NCI-H2196 treated with DMSO at 0.1 percent for 48 hours (cell line): ENCODE results near the gene MOV10L1.

Source experiments
- DNase-seq: peaks from one replicate; lab custom pipeline; 2025; ENCODE audit not compliant: unreplicated experiment; lab: John Stamatoyannopoulos, UW

Gene MOV10L1

DNA sequence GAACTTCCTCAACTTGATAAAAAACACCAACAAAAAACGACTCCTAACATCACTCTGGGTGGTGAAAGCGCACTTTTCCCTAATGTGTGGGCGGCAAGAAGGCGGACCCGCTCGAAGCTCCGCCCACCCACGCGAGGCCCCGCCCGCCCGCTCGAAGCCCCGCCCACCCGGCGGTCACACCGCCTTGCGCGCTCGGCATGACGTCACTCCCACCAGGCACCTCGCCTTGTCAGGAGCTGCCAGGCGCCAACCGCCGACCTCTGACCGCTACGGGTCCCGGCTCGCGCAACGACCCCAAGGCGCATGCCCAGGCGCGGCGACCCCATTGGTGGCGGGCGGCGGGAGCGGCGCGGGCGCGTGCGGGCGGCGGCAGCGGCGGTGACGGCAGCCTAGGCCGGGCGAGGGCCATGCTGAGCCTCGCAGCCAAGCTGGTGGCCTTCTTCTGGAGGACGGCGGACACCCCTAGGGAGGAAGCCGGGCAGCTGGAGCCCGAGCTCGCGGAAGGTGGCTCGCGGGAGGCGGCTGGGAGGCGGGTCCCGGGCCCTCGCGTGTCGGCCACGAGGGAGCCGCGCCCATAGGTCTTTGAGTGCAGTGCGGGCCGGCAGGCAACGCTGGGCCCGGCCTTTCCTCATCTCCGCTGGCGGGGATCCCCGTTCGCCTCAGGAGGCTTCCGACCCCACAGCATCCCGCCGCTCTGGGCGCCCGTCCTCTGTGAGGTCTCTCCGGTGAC lies at the start of gene MOV10L1:
MOV10L1 (plus strand) TSS at position 325 of the 730 bp plus-strand sequence; CDS start at position 408, 83 bp downstream.
- no peak for DNase-seq

- DNase-seq = no peak
These were observed 49.1 kb upstream of the MOV10L1 start for GRCh38 chr22:50040717-50041116.

DNA sequence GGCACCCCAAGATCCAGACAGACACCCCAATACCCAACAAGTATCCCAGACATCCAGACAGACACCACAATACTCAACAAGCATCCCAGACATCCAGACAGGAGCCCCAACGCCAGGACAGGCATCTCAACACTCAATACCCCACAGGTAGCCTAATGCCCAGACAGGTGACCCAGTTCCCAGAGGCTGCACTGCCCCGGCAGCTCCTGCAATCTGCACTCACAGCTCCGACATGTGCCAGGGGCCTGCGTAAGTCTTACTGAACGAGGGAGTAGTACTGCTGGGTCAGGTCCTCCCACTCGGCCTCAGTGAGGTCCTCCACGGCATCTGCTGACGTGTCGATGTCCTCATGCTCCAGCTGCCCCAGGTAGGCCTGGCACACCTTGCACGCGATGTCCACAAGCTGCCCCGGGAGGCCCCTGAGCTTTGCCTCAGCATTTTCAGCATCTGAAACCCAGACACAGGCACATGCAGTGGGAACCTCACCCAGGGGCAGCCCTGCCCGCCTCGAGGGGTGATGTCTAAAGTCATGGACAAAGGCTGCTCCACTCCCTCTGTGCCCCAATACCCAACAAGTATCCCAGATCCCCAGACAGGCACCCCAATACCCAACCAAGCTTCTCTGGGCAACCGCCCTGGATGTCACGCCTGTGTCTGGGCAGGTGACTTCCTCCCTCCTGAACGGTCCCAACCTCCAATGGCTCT lies 48.3 kb upstream of the MOV10L1 start:
- no peak for DNase-seq

DNA sequence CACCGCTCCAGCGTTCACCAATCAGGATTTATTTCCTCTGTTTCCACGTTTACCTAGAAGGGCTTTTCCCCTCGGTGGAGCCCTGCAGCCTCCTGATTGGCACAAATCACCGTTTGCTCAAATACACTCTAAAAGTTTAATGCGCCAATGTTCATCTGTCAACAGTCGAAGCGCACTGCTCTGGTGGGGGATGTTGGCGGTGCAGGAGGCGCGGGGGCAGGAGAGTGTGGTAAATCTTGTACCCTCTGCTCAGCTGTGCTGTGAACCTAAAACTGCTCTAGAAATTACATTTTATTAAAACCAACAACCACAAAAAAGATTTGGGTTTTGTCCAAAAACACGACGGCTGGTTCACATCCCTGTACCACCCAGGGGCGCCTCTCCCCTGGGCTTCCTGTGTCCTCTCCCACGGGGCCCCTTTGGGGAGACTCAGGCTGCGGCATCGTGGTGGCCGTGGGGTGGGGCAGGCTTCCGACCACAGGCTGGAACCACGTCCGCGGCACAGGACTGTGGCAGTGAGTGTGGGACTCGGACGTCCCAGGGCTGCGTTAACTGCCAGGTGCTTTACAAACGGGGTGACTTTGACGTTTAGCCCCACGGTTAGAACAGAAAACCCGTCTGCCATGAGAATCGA lies 45.2 kb upstream of the MOV10L1 start:
- DNase-seq = no peak

DNA sequence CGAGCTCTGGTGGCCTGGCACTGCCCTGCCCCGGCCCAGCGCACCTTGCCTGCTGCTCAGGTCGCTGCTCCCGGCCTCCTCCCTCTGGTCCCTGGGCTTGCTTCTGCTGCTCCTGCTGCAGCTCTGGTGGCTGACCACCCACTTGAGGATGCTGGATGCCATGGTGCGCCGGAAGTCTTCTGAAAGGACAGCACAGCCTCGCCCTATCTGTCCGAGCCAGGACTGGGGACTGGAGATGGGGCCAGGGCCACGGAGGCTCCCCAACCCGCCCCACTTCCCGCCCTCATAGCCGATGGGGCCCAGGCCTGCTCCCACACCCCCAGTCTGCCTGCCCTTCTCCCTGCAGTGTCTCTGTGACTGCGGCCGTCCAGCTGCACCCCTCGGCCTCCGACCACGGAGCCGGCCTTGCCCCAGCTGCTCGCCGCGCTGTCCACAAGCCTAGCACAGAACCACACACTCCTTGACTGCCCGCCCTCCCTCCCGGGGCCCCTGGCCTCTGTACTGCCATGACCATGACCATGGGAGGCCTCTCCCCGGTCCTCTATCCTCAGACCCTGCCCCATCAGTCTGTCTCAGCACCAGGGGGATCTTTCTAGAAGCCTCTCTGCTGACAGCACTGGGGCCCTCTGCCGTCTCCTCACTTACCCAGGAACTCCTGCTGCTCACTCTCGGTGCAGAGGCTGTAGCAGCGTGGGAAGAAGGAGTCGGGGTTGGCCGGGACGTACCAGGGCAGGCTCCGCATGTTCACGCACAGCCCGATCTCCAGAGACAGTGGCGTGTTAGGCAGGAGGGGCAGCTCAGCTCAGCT lies 44.4 kb upstream of the MOV10L1 start:
- DNase-seq = no peak

DNA sequence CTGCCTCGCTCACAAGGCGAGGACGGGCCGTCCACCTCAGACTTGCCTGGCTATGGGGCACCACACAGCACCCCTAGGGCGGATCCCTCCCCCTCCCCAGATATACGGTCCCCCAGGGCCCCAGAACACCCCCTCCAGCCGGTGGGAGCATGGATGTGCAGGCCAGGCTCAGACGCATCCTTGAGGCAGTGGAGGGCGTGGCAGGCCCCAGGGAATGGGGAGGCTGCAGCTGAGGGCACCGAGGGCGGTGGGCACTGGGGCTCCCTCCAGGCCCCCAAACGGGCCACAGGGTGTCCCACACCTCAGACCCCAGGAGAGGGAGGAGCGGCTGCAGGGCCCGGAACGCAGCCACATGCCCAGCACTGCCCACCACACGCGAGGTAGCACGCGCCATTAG lies 43.8 kb upstream of the MOV10L1 start:
- no peak for DNase-seq

- DNase-seq = no peak
These were observed 43.1 kb upstream of the MOV10L1 start for GRCh38 chr22:50046481-50047245.

- DNase-seq = no peak
These were observed 42.5 kb upstream of the MOV10L1 start for GRCh38 chr22:50047346-50047745.

DNA sequence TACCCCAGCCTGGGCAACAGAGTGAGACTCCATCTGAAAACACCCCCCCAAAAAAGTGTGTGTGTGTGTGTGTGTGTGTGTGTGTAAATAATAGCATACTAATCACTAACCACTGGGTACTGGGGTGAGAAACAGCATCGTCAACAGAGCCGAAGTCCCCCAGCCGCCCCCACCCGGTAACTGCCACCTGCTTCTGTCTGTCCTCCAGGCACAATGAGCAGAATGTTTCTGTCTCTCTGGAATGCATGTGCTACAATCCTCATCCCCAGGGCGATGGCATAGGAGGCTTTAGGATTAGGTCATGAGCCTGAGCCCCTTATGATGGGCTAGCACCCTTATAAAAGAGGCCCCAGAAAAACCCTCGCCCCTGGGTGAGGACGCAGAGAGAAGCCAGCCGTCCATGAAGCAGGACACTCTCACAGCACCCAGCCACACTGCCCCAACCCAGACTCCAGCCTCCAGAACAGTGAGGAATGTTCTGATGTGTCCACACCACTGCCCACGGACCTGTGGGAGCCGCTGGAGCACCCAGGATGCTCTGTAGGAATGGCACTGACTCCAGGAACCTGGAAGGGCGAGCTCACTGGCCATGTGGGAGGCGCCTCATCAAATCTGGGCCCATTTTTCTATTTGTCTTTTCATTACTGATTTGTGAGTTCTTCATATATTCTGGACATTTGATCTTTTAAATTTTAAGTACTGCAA lies 41.6 kb upstream of the MOV10L1 start:
- DNase-seq = no peak

DNA sequence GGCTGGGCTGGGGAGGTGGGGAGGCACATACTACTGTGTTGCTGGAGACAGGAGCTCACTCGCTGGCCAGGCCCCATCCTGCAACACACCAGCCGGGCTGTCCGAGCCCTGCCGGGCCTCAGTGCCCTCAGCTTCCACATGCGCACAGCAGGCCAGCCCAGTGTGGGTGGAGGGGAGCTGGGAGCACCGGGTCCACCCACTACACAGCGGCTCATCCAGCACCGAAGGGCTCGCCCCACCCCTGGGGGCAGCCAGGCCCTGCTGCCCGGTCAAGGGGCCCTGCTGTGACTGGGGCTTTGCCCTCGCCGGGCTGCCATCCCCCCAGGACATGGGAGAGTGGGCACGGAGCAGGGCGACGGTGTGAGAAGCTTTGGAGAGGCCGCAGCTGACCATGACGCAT lies 41.0 kb upstream of the MOV10L1 start:
- no peak for DNase-seq

DNA sequence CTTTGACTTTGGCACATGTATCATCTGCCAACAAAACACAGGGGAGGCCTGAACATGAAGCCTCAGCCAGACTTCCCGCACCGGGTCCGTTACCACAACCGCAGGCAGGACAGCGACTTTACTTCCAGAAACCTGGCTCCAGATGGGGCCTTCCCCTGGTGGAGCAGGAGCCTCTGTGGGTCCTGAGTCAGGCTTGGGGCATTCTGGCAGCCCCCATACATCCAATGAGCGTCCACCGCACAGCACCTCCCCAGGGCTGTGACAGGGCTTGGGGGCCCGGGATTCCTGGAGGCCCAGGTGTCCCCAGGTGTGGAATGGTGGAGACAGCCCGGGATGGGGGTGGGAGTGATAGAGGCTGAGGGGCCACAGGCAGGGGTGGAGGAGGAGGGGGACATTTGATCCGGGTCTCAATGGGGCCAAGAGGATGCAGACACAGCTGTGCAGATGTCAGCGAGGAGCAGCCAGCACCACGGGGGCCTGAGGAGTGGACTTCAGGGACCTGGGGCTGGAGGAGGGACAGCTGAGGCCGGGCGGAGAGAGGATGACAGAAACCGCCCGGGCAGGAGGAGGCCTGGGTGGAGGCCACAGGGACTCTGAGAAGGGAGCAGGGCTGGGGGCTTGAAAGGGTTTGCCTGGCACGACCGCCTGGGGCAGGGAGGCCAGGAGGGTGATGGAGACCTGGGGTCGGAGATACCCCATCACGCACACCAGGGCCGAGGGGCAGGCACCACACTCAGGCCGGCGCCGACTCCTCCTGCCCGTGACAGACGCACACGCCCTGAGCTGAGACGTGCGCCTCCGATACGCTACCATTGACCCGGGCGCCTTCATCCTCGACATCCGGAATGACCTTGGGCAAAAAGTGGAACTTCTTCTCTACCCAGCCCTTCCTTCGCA lies 40.3 kb upstream of the MOV10L1 start:
- no peak for DNase-seq

DNA sequence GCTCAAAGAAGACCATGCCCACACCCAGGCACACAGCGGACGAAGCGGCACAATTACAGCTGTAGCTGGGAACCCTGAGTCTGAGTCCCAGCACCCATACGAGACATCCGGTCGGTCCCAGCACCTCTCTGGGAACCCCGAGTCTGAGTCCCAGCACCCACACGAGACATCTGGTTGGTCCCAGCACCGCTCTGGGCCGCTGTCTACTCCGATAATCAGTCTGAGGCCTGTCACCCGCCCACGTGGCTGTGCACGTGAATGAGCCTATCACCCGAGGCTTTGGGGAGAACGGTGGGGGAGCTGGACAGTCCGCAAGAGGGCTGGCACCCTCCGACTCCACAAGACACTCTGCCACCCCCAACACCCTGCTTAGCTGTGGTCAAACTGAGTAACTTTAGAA lies 37.9 kb upstream of the MOV10L1 start:
- DNase-seq = no peak

DNA sequence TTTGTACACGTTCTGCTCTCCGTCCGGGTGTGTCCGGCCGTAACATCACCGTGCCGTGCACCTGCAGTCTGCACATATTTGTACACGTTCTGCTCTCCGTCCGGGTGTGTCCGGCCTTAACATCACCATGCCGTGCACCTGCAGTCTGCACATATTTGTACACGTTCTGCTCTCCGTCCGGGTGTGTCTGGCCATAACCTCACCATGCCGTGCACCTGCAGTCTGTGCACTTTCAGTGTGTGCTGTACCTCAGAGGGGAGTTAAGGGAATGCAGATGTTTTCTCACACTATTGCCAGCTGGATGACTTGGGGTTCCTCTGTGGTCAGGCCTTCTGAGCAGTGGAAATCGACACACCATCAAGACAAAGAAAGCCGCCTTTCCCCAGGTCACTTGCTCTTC lies 35.9 kb upstream of the MOV10L1 start:
- no peak for DNase-seq

DNA sequence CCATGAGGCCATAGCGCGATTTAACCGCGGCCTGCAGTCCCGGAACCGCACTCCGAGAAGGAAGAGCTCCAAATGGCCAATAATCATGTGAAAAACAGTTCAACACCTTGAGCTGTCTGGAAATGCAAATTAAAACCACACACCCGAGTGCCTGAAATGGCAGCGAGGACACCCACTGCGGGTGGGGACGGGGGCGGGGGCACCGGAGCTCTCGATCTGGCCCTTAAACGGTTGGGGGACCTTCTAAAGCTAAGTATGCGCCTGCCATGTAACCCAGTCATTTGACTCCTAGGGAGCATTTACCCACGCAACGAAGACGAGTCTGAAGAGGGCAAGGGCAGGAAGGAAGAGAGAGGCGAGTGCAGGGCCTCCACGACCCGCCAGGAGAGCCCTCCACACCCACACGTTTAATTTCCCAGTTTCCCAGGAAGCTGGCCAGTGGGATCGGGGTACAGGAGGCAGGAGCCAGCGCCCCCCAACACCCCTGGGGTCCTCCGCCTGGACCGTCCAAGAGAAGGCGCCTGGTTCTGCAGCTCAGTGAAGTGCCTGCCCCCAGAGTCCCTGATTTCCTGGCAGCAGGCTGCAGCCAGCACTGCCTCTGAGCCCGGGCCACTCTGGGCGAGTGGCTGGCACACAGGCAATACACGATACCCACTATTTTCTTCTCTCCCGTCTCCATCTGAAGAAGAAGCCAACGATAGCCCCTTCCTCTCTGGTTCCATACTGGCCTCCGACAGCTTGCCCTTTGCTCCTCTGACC lies 33.4 kb upstream of the MOV10L1 start:
- DNase-seq = no peak

DNA sequence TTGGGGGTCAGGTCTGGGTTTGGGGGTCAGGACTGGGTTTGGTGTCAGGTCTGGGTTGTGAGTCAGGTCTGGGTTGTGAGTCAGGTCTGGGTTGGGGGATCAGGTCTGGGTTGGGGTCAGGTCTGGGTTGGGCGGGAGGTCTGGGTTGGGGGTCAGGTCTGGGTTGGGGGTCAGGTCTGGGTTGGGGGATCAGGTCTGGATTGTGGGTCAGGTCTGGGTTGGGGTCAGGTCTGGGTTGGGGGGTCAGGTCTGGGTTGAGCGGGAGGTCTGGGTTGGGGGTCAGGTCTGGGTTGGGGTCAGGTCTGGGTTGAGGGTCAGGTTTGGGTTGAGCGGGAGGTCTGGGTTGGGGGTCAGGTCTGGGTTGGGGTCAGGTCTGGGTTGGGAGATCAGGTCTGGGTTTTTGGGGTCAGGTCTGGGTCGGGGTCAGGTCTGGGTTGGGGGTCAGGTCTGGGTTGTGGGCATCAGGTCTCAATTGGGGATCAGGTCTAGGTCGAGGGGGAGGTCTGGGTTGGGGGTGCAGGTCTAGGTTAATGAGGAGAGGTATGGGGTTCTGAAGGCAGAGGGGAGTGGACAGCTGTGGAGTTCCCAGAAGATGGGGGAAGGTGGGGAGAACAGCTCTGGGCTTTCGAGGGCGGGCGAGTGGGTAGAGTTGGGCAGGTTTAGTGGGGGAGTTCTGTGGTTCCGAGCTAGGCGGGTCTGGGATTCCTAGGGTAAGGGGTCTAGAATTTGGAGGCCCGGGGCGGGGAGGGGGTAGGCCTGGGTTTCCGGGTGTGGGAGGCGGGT lies 32.3 kb upstream of the MOV10L1 start:
- no peak for DNase-seq

GRCh38 chr22:50058061-50058905 lies 31.5 kb upstream of the MOV10L1 start, which contains the start of gene TTLL8:
TTLL8 (minus strand) TSS chr22:50058298.
- no peak for DNase-seq
